GM12864 (cell line): ENCODE data around the gene TMEFF2.

Source experiments
- DNase-seq: peaks from one replicate; pipeline ENCODE4 v3.0.0-alpha.2; 2011; ENCODE audit warnings: low read depth
- H3K4me3 ChIP-seq: 2 replicates; pipeline ENCODE4 v1.5.1; 2011; ENCODE audit warnings: mild to moderate bottlenecking, low read depth, low read length, control low read depth
- TF ChIP-seq, protein P1 (sequence below): IDR thresholded peaks from 2 replicates; pipeline ENCODE4 v1.5.1; 2011; ENCODE audit warnings: low read depth, mild to moderate bottlenecking, moderate library complexity, low read length, control low read depth, inconsistent platforms; ENCODE audit errors: missing control alignments

The TMEFF2 gene

GRCh38 chr2:191936882-191937405 lies 257.8 kb downstream of the TMEFF2 start:
- TF ChIP-seq, protein P1, sequence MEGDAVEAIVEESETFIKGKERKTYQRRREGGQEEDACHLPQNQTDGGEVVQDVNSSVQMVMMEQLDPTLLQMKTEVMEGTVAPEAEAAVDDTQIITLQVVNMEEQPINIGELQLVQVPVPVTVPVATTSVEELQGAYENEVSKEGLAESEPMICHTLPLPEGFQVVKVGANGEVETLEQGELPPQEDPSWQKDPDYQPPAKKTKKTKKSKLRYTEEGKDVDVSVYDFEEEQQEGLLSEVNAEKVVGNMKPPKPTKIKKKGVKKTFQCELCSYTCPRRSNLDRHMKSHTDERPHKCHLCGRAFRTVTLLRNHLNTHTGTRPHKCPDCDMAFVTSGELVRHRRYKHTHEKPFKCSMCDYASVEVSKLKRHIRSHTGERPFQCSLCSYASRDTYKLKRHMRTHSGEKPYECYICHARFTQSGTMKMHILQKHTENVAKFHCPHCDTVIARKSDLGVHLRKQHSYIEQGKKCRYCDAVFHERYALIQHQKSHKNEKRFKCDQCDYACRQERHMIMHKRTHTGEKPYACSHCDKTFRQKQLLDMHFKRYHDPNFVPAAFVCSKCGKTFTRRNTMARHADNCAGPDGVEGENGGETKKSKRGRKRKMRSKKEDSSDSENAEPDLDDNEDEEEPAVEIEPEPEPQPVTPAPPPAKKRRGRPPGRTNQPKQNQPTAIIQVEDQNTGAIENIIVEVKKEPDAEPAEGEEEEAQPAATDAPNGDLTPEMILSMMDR: no peak
- no peak overlapping the region for H3K4me3 ChIP-seq
- DNase-seq: no peak

DNA sequence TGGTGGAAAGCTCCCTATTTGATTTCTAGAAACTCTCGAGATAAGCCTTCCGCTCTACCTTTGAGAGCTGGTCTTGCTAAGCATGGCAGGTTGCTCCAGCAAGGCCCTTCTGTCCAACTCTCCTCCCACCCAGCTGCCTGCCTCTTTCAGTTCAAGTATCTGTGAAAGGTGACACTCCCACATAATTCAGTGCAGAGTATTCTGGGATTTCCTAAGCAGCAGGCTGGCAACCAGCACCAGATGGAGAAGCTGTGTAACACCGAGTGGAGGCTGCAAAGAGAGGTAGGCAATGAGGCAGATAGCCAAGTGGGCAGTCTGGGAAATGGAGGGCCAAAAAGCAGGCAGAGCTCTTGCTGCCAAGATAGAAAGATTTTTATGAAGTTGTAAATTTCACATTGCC lies 259.5 kb downstream of the TMEFF2 start:
- no peak overlapping the region for H3K4me3 ChIP-seq
- TF ChIP-seq, protein P1: no peak
- DNase-seq: no peak

- DNase-seq: peak; percentile 8
- TF ChIP-seq, protein P1: no peak
- no peak overlapping the region for H3K4me3 ChIP-seq
Observed at GRCh38 chr2:191933307-191934105, 261.2 kb downstream of the TMEFF2 start.

DNA sequence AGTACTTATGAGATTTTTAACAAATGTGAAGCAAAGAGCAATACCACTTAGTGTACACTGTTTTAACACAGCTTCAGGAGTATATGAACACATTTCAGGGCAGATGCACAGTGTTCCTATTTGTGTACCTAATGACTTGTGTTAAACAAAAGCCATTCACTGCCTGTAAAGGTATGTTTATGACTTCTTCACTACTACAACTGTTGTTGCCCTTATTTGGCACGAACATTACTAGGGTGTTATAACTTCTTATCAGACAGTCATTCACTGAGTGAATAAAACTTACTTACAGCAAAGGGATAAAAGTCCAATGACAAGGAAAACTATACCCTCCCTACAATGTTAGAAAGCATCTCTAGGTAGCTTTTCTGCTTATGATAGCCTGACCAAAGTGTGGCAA lies 262.4 kb downstream of the TMEFF2 start:
- no peak overlapping the region for H3K4me3 ChIP-seq
- TF ChIP-seq, protein P1: no peak
- DNase-seq: no peak

DNA sequence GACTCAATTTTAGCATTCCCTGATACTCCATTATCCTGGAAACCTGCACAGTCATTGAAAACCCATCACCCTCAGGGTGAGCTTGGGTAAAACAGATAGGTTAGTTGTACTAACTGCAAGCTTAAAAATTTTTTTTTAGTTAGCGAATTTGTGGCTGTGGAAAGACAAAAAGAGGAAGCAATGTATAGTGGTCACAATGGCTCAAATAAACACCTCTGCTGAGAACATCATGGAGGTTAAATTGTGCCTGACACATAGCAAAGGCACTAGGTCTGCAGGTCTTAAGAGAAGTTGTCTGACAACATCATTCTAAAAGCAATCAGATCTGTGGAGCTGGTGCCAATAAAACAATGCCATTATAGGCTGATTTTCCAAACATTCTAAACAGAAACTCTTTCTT lies 263.4 kb downstream of the TMEFF2 start:
- no peak overlapping the region for H3K4me3 ChIP-seq
- no peak for DNase-seq
- TF ChIP-seq, protein P1: no peak

- no peak for DNase-seq
- H3K4me3 ChIP-seq: no peak overlapping the region
- TF ChIP-seq, protein P1: no peak
Observed at GRCh38 chr2:191930205-191930604, 264.5 kb downstream of the TMEFF2 start.

DNA sequence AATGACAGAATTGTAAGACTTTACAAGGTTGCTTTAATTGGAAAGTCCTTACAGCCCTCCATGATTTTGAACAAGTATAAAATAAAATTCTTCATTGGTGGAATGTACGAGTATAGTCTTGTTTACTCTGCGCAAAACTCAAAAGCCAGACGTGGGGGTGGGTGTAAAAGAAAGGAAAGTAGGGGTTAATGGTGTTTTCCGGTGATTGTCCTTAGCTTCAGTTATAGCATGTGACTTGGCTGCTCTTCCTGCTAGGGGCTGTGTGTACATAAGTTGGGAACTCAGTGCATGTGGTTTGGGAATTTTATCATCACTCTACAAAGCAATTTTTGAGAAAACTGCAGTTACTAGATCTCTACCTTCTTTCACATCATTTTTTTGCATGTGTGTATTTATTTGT lies 265.4 kb downstream of the TMEFF2 start:
- no peak for DNase-seq
- H3K4me3 ChIP-seq: no peak overlapping the region
- TF ChIP-seq, protein P1: no peak
